H9 (cell line): ENCODE results near the gene KRT71. TPM values are rescaled to one million over a fixed set of nuclear protein-coding genes. Genes with fewer than 3 reads are reported as not detected.

Experiments used
- DNase-seq: peaks from one replicate; pipeline ENCODE4 v3.0.0-alpha.2; 2017
- H2AFZ ChIP-seq: one replicate; pipeline ENCODE4 v1.6.1; 2013; ENCODE audit warnings: mild to moderate bottlenecking, low read length, control low read depth, moderate library complexity
- H2AK5ac ChIP-seq: 2 replicates; pipeline ENCODE4 v1.6.1; 2013; ENCODE audit warnings: low read length, control low read depth, mixed read lengths; ENCODE audit not compliant: insufficient read length
- H2BK120ac ChIP-seq: one replicate; pipeline ENCODE4 v1.6.1; 2013; ENCODE audit warnings: low read depth, mild to moderate bottlenecking, low read length, control low read depth, inconsistent platforms; ENCODE audit not compliant: poor library complexity, severe bottlenecking
- H2BK12ac ChIP-seq: 2 replicates; pipeline ENCODE4 v1.6.1; 2013; ENCODE audit warnings: low read length, control low read depth, mixed read lengths, low read depth; ENCODE audit not compliant: insufficient read length
- H2BK15ac ChIP-seq: 2 replicates; pipeline ENCODE4 v1.6.1; 2013; ENCODE audit warnings: low read depth, low read length, control low read depth
- H2BK20ac ChIP-seq: one replicate; pipeline ENCODE4 v1.6.1; 2013; ENCODE audit warnings: low read depth, mild to moderate bottlenecking, low read length, control low read depth, inconsistent platforms; ENCODE audit not compliant: poor library complexity, severe bottlenecking
- H2BK5ac ChIP-seq: 2 replicates; pipeline ENCODE4 v1.6.1; 2013; ENCODE audit warnings: low read length, control low read depth, mixed read lengths; ENCODE audit not compliant: insufficient read length
- H3K14ac ChIP-seq: 2 replicates; pipeline ENCODE4 v1.6.1; 2013; ENCODE audit warnings: low read length, control low read depth; ENCODE audit not compliant: insufficient read depth
- H3K18ac ChIP-seq: 2 replicates; pipeline ENCODE4 v1.6.1; 2013; ENCODE audit warnings: low read depth, mild to moderate bottlenecking, mixed read lengths, low read length, control low read depth; ENCODE audit not compliant: insufficient read length
- H3K23ac ChIP-seq: 2 replicates; pipeline ENCODE4 v1.6.1; 2013; ENCODE audit warnings: low read length, control low read depth, mixed read lengths, low read depth; ENCODE audit not compliant: insufficient read length
- H3K23me2 ChIP-seq: 2 replicates; pipeline ENCODE4 v1.6.1; 2013; ENCODE audit warnings: low read depth, mild to moderate bottlenecking, mixed read lengths, low read length, control low read depth; ENCODE audit not compliant: insufficient read length, poor library complexity, severe bottlenecking
- H3K27ac ChIP-seq: 2 replicates; pipeline ENCODE4 v1.5.1; 2013; ENCODE audit warnings: low read length, control low read depth, mixed read lengths, low read depth; ENCODE audit not compliant: insufficient read length
- H3K27me3 ChIP-seq: 2 replicates; pipeline ENCODE4 v1.6.1; 2013; ENCODE audit warnings: low read length, control low read depth, inconsistent platforms; ENCODE audit not compliant: insufficient read depth
- H3K4ac ChIP-seq: 2 replicates; pipeline ENCODE4 v1.6.1; 2013; ENCODE audit warnings: low read depth, mild to moderate bottlenecking, control low read depth, inconsistent platforms, low read length, moderate library complexity
- H3K4me1 ChIP-seq: 2 replicates; pipeline ENCODE4 v1.6.1; 2013; ENCODE audit warnings: low read length, control low read depth, inconsistent platforms; ENCODE audit not compliant: insufficient read depth
- H3K4me2 ChIP-seq: 2 replicates; pipeline ENCODE4 v1.6.1; 2013; ENCODE audit warnings: low read length, control low read depth, mixed read lengths; ENCODE audit not compliant: insufficient read length, insufficient read depth
- H3K56ac ChIP-seq: 2 replicates; pipeline ENCODE4 v1.6.1; 2013; ENCODE audit warnings: low read depth, mild to moderate bottlenecking, mixed read lengths, low read length, control low read depth; ENCODE audit not compliant: insufficient read length
- H3K79me1 ChIP-seq: 2 replicates; pipeline ENCODE4 v1.6.1; 2013; ENCODE audit warnings: low read depth, mild to moderate bottlenecking, moderate library complexity, low read length, control low read depth, inconsistent platforms; ENCODE audit not compliant: insufficient read depth, poor library complexity, severe bottlenecking
- H3K79me2 ChIP-seq: 2 replicates; pipeline ENCODE4 v1.6.1; 2013; ENCODE audit warnings: low read length, control low read depth, inconsistent platforms; ENCODE audit not compliant: insufficient read depth
- H3K9ac ChIP-seq: 2 replicates; pipeline ENCODE4 v1.6.1; 2013; ENCODE audit warnings: low read length, control low read depth, mixed read lengths; ENCODE audit not compliant: insufficient read length; ENCODE audit errors: extremely low read depth
- H3K9me3 ChIP-seq: one replicate; pipeline ENCODE4 v1.6.1; 2013; ENCODE audit warnings: low read depth, low read length, inconsistent platforms; ENCODE audit not compliant: control insufficient read depth
- H3T11ph ChIP-seq: one replicate; pipeline ENCODE4 v1.6.1; 2013; ENCODE audit warnings: mild to moderate bottlenecking, low read length, control low read depth, inconsistent platforms
- H4K20me1 ChIP-seq: one replicate; pipeline ENCODE4 v1.6.1; 2013; ENCODE audit not compliant: control insufficient read depth, insufficient read length, insufficient read depth
- H4K5ac ChIP-seq: 2 replicates; pipeline ENCODE4 v1.6.1; 2013; ENCODE audit warnings: low read depth, mild to moderate bottlenecking, mixed read lengths, low read length, control low read depth; ENCODE audit not compliant: insufficient read length
- H4K8ac ChIP-seq: replicated peaks from 2 replicates; pipeline ENCODE4 v1.6.1; 2013; ENCODE audit warnings: low read length, control low read depth, mixed read lengths, low read depth; ENCODE audit not compliant: insufficient read length
- H4K91ac ChIP-seq: 2 replicates; pipeline ENCODE4 v1.6.1; 2013; ENCODE audit warnings: low read depth, mild to moderate bottlenecking, moderate library complexity, mixed read lengths, low read length, control low read depth; ENCODE audit not compliant: insufficient read length
- H3K27ac Mint-ChIP-seq, 3 experiments: 2 replicates in 2 of 3; 3 replicates in 1 of 3; pipeline ENCODE4 v1.8.0; 2020 to 2021; ENCODE audit warnings: mixed read lengths in 3 of 3, mild to moderate bottlenecking in 1 of 3, moderate library complexity in 1 of 3
- H3K27me3 Mint-ChIP-seq: 2 replicates; pipeline ENCODE4 v1.8.0; 2021; ENCODE audit warnings: low read depth, mild to moderate bottlenecking, moderate library complexity, mixed read lengths
- H3K36me3 Mint-ChIP-seq, 3 experiments: 2 replicates in 2 of 3; 3 replicates in 1 of 3; pipeline ENCODE4 v1.8.0; 2020 to 2021; ENCODE audit warnings: low read depth in 3 of 3, mixed read lengths in 3 of 3; ENCODE audit not compliant: insufficient read depth in 1 of 3
- H3K4me1 Mint-ChIP-seq, 2 experiments: 2 replicates each; pipeline ENCODE4 v1.8.0; 2020; ENCODE audit warnings: mixed read lengths in 2 of 2
- H3K4me3 Mint-ChIP-seq, 2 experiments: 2 replicates in 1 of 2; 3 replicates in 1 of 2; pipeline ENCODE4 v1.8.0; 2020 to 2021; ENCODE audit warnings: mild to moderate bottlenecking in 2 of 2, mixed read lengths in 2 of 2, moderate library complexity in 1 of 2
- H3K9me3 Mint-ChIP-seq, 2 experiments: 2 replicates in 1 of 2; 3 replicates in 1 of 2; pipeline ENCODE4 v1.8.0; 2020; ENCODE audit warnings: mild to moderate bottlenecking in 2 of 2, mixed read lengths in 2 of 2, moderate library complexity in 1 of 2
- CTCF ChIP-seq: fragments of 200-600 bp; sonication (generic); conservative IDR thresholded peaks from 3 replicates; pipeline ENCODE4 v1.8.0; 2021; ENCODE audit warnings: antibody characterized with exemption, mild to moderate bottlenecking
- WGBS: extraction: QIAGEN DNeasy Blood & Tissue Kit; methylation state at CpG from one replicate; pipeline ENCODE4 v1.1.7; 2013; ENCODE audit warnings: missing lambda C conversion rate, low lambda C conversion rate, mixed read lengths; ENCODE audit not compliant: insufficient read length; ENCODE audit errors: extremely low coverage; 5-methylcytosine and 5-hydroxymethylcytosine counted together
- total RNA-seq: library from RNA; stranded (reverse); gene quantifications from 2 replicates; pipeline ENCODE4 v1.2.1, GENCODE V29; 2021

The KRT71 gene
- total RNA-seq, 1 experiment from 2014 or later: not detected

DNA sequence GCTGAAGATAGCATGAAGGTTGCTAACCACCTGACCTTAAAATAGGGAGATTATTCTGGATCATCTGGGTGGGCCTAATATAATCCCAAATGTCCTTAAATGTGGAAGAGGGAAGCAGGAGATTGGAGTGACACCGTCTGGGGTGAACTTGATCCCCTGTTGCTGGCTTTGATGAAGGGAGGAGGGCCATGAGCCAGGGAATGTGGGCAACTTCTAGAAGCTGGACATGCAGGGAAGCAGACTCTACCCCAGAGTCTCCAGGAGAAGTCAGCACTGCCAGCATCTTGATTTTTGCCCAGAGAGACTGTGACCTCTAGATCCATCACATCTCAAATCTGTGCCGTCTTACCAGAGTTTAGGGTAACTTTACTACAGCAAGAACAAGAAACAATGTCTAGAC, 23.5 kb downstream of the KRT71 start:
- H3K9me3 ChIP-seq: no peaks in the 10 kb centered on the region
- Mint-ChIP-seq H3K4me3 (no peak overlapping the region), H3K9me3 (no peaks in the 10 kb centered on the region), H3K4me1 (no peaks in the 10 kb centered on the region), H3K27me3 (peaks cover 8% of the 10 kb centered on the region), H3K27ac (no peak overlapping the region), H3K36me3 (no peaks in the 10 kb centered on the region)
- no peak overlapping the region for H3K9ac ChIP-seq
- H3K18ac ChIP-seq: no peak overlapping the region
- no peak for DNase-seq
- WGBS: no CpG with 5 or more reads among the region's 2 CpGs
- H3K23ac ChIP-seq: no peak overlapping the region
- H3T11ph ChIP-seq: no peak overlapping the region
- H3K79me1 ChIP-seq: no peaks in the 10 kb centered on the region
- no peaks in the 10 kb centered on the region for H3K4me1 ChIP-seq
- H3K23me2 ChIP-seq: no peaks in the 10 kb centered on the region
- no peak overlapping the region for H4K91ac ChIP-seq
- no peak overlapping the region for H3K14ac ChIP-seq
- no peaks in the 10 kb centered on the region for H3K79me2 ChIP-seq
- H2AFZ ChIP-seq: no peak overlapping the region
- H4K20me1 ChIP-seq: no peaks in the 10 kb centered on the region
- H3K4me2 ChIP-seq: no peak overlapping the region
- no peak overlapping the region for H2BK20ac ChIP-seq
- H4K5ac ChIP-seq: no peak overlapping the region
- no peak overlapping the region for H2BK15ac ChIP-seq
- H3K56ac ChIP-seq: no peak overlapping the region
- no peak overlapping the region for H2BK12ac ChIP-seq
- H3K4ac ChIP-seq: no peak overlapping the region
- TF ChIP-seq CTCF: no peak
- no peak overlapping the region for H2AK5ac ChIP-seq
- H2BK120ac ChIP-seq: no peak overlapping the region
- H4K8ac ChIP-seq: no peak overlapping the region
- H2BK5ac ChIP-seq: no peak overlapping the region
- no peak overlapping the region for H3K27ac ChIP-seq
- H3K27me3 ChIP-seq: no peaks in the 10 kb centered on the region; the same call in 1 of the 2 replicates
